SK-N-SH treated with all-trans-retinoic acid at 6 μM for 48 hours (cell line): ENCODE data around the gene HIVEP2.

Source experiments
- ARNTL ChIP-seq: fragments of 450-650 bp; formaldehyde crosslinking; IDR thresholded peaks from 2 replicates; pipeline ENCODE4 v1.5.0; 2020; ENCODE audit warnings: low read depth, mild to moderate bottlenecking, moderate library complexity, borderline replicate concordance
- CREB5 ChIP-seq: fragments of 250-450 bp; sonication (Bioruptor Pico); IDR thresholded peaks from 2 replicates; pipeline ENCODE4 v1.5.1; 2020; ENCODE audit warnings: low read depth, mild to moderate bottlenecking, moderate library complexity
- CSDC2 ChIP-seq: fragments of 250-450 bp; sonication (Bioruptor Pico); IDR thresholded peaks from 2 replicates; pipeline ENCODE4 v1.5.0; 2020; ENCODE audit warnings: mild to moderate bottlenecking, moderate library complexity
- ESRRG ChIP-seq: fragments of 250-450 bp; sonication (Bioruptor Pico); IDR thresholded peaks from 2 replicates; pipeline ENCODE4 v1.6.1; 2021; ENCODE audit warnings: mild to moderate bottlenecking
- GLIS3 ChIP-seq: fragments of 250-450 bp; sonication (Bioruptor Pico); IDR thresholded peaks from 2 replicates; pipeline ENCODE4 v1.5.0; 2020; ENCODE audit warnings: mild to moderate bottlenecking, moderate library complexity
- PATZ1 ChIP-seq: fragments of 250-450 bp; sonication (Bioruptor Pico); IDR thresholded peaks from 2 replicates; pipeline ENCODE4 v1.8.0; 2020; ENCODE audit warnings: mild to moderate bottlenecking, moderate library complexity, borderline replicate concordance
- SNAI2 ChIP-seq: fragments of 250-450 bp; sonication (Bioruptor Pico); IDR thresholded peaks from 2 replicates; pipeline ENCODE4 v1.5.0; 2020; ENCODE audit warnings: mild to moderate bottlenecking, moderate library complexity
- TOX ChIP-seq: fragments of 250-450 bp; sonication (Bioruptor Pico); IDR thresholded peaks from 2 replicates; pipeline ENCODE4 v1.8.0; 2021; ENCODE audit warnings: mild to moderate bottlenecking, moderate library complexity, borderline replicate concordance
- ZNF565 ChIP-seq: fragments of 450-650 bp; formaldehyde crosslinking; conservative IDR thresholded peaks from 2 replicates; pipeline ENCODE4 v1.5.0; 2020; ENCODE audit warnings: low read depth, mild to moderate bottlenecking, moderate library complexity
- ZNF70 ChIP-seq: fragments of 450-650 bp; formaldehyde crosslinking; IDR thresholded peaks from 2 replicates; pipeline ENCODE4 v1.5.0; 2020; ENCODE audit warnings: mild to moderate bottlenecking, moderate library complexity

GRCh38 chr6:142857233-142857761 lies 87.7 kb downstream of the HIVEP2 start:
- TF ChIP-seq ZNF70 (CRISPR knock-in tag) (no peak), ESRRG (CRISPR knock-in tag) (no peak), CSDC2 (no peak), GLIS3 (CRISPR knock-in tag) (no peak), TOX (no peak), ZNF565 (CRISPR knock-in tag) (no peak), SNAI2 (CRISPR knock-in tag) (no peak), CREB5 (CRISPR knock-in tag) (no peak), PATZ1 (CRISPR knock-in tag) (no peak), ARNTL (no peak)
